Measurements from ENCODE around the gene ABCG8.

Gene ABCG8

DNA sequence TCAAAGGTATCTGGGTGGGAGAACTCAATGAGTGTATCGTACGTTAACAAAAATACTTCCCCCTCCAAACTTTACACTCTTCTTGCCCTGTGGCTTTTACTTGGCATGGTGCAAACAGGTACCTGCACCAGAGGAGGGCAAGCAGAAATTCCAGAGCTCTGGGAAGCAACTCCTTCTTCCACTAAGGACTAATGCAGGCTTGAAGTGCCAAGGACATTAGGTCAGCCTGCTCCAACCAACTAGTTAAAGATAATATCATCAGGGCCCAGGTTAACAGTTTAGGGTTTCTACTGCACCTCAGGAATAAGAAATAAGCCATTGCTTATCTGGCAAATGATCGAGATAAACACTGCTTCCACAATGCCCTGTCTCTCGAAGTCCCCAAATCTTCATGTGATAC lies 86.7 kb downstream of the ABCG8 start:
- no peak for DNase-seq (ENCODE audit: low spot score)

DNA sequence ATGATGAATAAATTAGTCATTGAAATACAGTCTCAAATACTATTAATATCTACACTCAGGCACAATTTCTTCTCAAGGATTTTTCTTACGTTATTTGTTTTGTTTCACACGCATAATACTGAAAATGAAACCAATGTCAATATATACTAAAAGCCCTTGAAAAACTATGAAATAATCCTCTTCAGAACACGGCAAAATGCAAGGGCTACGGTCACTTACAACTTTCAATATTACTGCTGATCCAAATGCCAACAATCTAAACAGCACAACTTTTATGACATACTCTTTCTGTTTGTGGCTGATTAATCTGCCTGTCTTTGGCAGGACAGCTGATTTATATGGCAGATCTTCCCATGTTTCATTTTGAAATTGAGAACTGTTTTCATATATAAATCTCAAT lies 88.7 kb downstream of the ABCG8 start:
- no peak for DNase-seq (ENCODE audit: low spot score)

DNA sequence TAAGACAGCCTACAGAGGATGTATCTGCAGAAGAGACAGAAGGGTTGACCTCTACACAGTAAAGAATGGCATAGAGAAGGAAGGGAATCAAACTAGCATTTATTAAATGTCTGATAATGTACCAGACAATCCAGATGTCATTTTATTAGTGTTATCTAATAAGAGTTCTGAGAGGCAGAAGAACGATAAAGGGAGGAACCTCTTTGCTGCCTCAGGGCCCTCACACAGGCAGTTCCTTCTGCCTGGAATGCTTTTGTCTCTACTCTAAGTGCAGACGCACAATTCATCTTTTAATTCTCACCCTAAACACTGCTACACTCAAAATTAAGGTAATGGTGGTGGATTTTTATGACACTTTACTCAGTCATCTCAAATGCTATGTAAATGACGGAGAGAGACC lies 92.5 kb downstream of the ABCG8 start:
- DNase-seq (ENCODE audit: low spot score) = no peak
